ENCODE measurements around the gene OXTR. TPM values are rescaled to one million over a fixed set of nuclear protein-coding genes. Genes with fewer than 3 reads are reported as not detected.

Gene OXTR
- total and polyA plus RNA-seq, 2 experiments from 2014 or later = 0.97 to 1.9 TPM

GRCh38 chr3:8743021-8743601 lies 26.3 kb downstream of the OXTR start:
- Histone ChIP-seq H3K36me3 (replicated peaks; ENCODE audit: insufficient read depth, low read depth) (no peaks in the 10 kb centered on the region), H3K27me3 (no peaks in the 10 kb centered on the region), H3K9me2 (replicated peaks; ENCODE audit: insufficient read depth) (no peaks in the 10 kb centered on the region), H2AFZ (no peak overlapping the region), H4K20me1 (ENCODE audit: insufficient read depth, poor library complexity, severe bottlenecking) (no peaks in the 10 kb centered on the region), H3K79me2 (no peaks in the 10 kb centered on the region), H3K4me3 (no peak overlapping the region), H3K9me3 (ENCODE audit: low read depth) (no peaks in the 10 kb centered on the region), H3K4me1 (ENCODE audit: insufficient read depth) (peaks cover 15% of the 10 kb centered on the region), H3K4me2 (no peak overlapping the region), H3K27ac (no peak overlapping the region)
- DNase-seq (ENCODE audit: low spot score) = no peak
- WGBS (ENCODE audit: low lambda C conversion rate, missing lambda C conversion rate) = 85% methylated on average over 6 of the region's 6 CpGs
- TF ChIP-seq EZH2 (IDR thresholded peaks at IDR 0.05; ENCODE audit: borderline replicate concordance) (no peak), CTCF (IDR thresholded peaks at IDR 0.05; ENCODE audit: poor library complexity) (no peak), EZH2phosphoT487 (IDR thresholded peaks at IDR 0.05; ENCODE audit: low read depth, severe bottlenecking, unreplicated experiment) (no peak)

- H2AFZ ChIP-seq = no peak overlapping the region
- H3K4me2 ChIP-seq = peak overlapping the region; percentile 64
- H4K20me1 ChIP-seq (ENCODE audit: insufficient read depth, poor library complexity, severe bottlenecking) = no peaks in the 10 kb centered on the region
- no peak for TF ChIP-seq CTCF (IDR thresholded peaks at IDR 0.05; ENCODE audit: poor library complexity)
- no peak for TF ChIP-seq EZH2phosphoT487 (IDR thresholded peaks at IDR 0.05; ENCODE audit: low read depth, severe bottlenecking, unreplicated experiment)
- WGBS (ENCODE audit: low lambda C conversion rate, missing lambda C conversion rate) = 9% methylated on average over 8 of the region's 13 CpGs
- no peaks in the 10 kb centered on the region for H3K27me3 ChIP-seq
- H3K9me2 ChIP-seq (replicated peaks; ENCODE audit: insufficient read depth) = no peaks in the 10 kb centered on the region
- H3K4me1 ChIP-seq (ENCODE audit: insufficient read depth) = peaks cover 15% of the 10 kb centered on the region
- H3K79me2 ChIP-seq = no peaks in the 10 kb centered on the region
- H3K36me3 ChIP-seq (replicated peaks; ENCODE audit: insufficient read depth, low read depth) = no peaks in the 10 kb centered on the region
- H3K4me3 ChIP-seq = no peak overlapping the region
- DNase-seq (ENCODE audit: low spot score) = peak; percentile 81
- H3K27ac ChIP-seq = peak overlapping the region; percentile 54
- no peaks in the 10 kb centered on the region for H3K9me3 ChIP-seq (ENCODE audit: low read depth)
Measured at GRCh38 chr3:8741581-8742261, 27.7 kb downstream of the OXTR start.

- no peak overlapping the region for H3K27ac ChIP-seq
Measured at GRCh38 chr3:8739757-8740504, 29.5 kb downstream of the OXTR start.

More at GRCh38 chr3:8739757-8740504, 29.5 kb downstream of the OXTR start:
- 81% methylated on average over 5 of the region's 5 CpGs for WGBS (ENCODE audit: low lambda C conversion rate, missing lambda C conversion rate)
- Histone ChIP-seq H3K4me1 (ENCODE audit: insufficient read depth) (peaks cover 15% of the 10 kb centered on the region), H4K20me1 (ENCODE audit: insufficient read depth, poor library complexity, severe bottlenecking) (no peaks in the 10 kb centered on the region), H2AFZ (no peak overlapping the region), H3K4me2 (no peak overlapping the region), H3K36me3 (replicated peaks; ENCODE audit: insufficient read depth, low read depth) (no peaks in the 10 kb centered on the region), H3K79me2 (no peaks in the 10 kb centered on the region), H3K4me3 (no peak overlapping the region), H3K27me3 (no peaks in the 10 kb centered on the region), H3K9me3 (ENCODE audit: low read depth) (no peaks in the 10 kb centered on the region), H3K9me2 (replicated peaks; ENCODE audit: insufficient read depth) (no peaks in the 10 kb centered on the region)
- no peak for DNase-seq (ENCODE audit: low spot score)
- TF ChIP-seq CTCF (IDR thresholded peaks at IDR 0.05; ENCODE audit: poor library complexity) (no peak), EZH2 (IDR thresholded peaks at IDR 0.05; ENCODE audit: borderline replicate concordance) (no peak), EZH2phosphoT487 (IDR thresholded peaks at IDR 0.05; ENCODE audit: low read depth, severe bottlenecking, unreplicated experiment) (no peak)

All from hepatocyte (in vitro differentiated cells).